ENCODE results near the gene BHMT2. TPM values are rescaled to one million over a fixed set of nuclear protein-coding genes. Genes with fewer than 3 reads are reported as not detected.

BHMT2 gene
- total RNA-seq, 2 donors from 2014 or later: 8.1 to 17.1 TPM

GRCh38 chr5:79080804-79081203 is 11.2 kb downstream of the BHMT2 start:
- TF ChIP-seq CTCF (IDR thresholded peaks at IDR 0.05): no peak
- Histone ChIP-seq H3K4me3 (no peak overlapping the region), H3K9me3 (no peaks in the 10 kb centered on the region), H3K4me1 (peaks cover 0 to 6% of the 10 kb centered on the region in 2 donors), H3K27me3 (no peaks in the 10 kb centered on the region), H3K27ac (no peak overlapping the region), H3K36me3 (no peaks in the 10 kb centered on the region)
- no peak for DNase-seq (ENCODE audit: low spot score)

- TF ChIP-seq CTCF (IDR thresholded peaks at IDR 0.05): no peak
- H3K27ac ChIP-seq: no peak overlapping the region
- H3K9me3 ChIP-seq: no peaks in the 10 kb centered on the region
- no peak for DNase-seq (ENCODE audit: low spot score)
- peaks cover 0 to 2% of the 10 kb centered on the region in 2 donors for H3K4me1 ChIP-seq
- no peaks in the 10 kb centered on the region for H3K36me3 ChIP-seq
- H3K27me3 ChIP-seq: no peaks in the 10 kb centered on the region
- no peak overlapping the region for H3K4me3 ChIP-seq
These were observed 12.2 kb downstream of the BHMT2 start for GRCh38 chr5:79081779-79082178.

- no peak for DNase-seq (ENCODE audit: low spot score)
- no peak for TF ChIP-seq CTCF (IDR thresholded peaks at IDR 0.05)
- Histone ChIP-seq H3K36me3 (no peaks in the 10 kb centered on the region), H3K9me3 (no peaks in the 10 kb centered on the region), H3K4me1 (no peaks in the 10 kb centered on the region), H3K27ac (no peak overlapping the region), H3K4me3 (no peak overlapping the region), H3K27me3 (no peaks in the 10 kb centered on the region)
These were observed 16.5 kb downstream of the BHMT2 start for GRCh38 chr5:79086116-79086515.

GRCh38 chr5:79088507-79088906 is 18.9 kb downstream of the BHMT2 start:
- TF ChIP-seq CTCF (IDR thresholded peaks at IDR 0.05): no peak

GRCh38 chr5:79091064-79091463 is 21.5 kb downstream of the BHMT2 start:
- Histone ChIP-seq H3K9me3 (no peaks in the 10 kb centered on the region), H3K4me3 (no peak overlapping the region), H3K36me3 (no peaks in the 10 kb centered on the region), H3K4me1 (no peaks in the 10 kb centered on the region), H3K27ac (no peak overlapping the region), H3K27me3 (no peaks in the 10 kb centered on the region)
- no peak for TF ChIP-seq CTCF (IDR thresholded peaks at IDR 0.05)
- DNase-seq (ENCODE audit: low spot score): no peak

More at GRCh38 chr5:79088507-79088906, 18.9 kb downstream of the BHMT2 start:
- DNase-seq (ENCODE audit: low spot score): no peak
- Histone ChIP-seq H3K27me3 (no peaks in the 10 kb centered on the region), H3K27ac (no peak overlapping the region), H3K4me3 (no peak overlapping the region), H3K36me3 (no peaks in the 10 kb centered on the region), H3K4me1 (no peaks in the 10 kb centered on the region), H3K9me3 (no peaks in the 10 kb centered on the region)

GRCh38 chr5:79093762-79094161 is 24.2 kb downstream of the BHMT2 start:
- H3K4me3 ChIP-seq: no peak overlapping the region
- H3K36me3 ChIP-seq: no peaks in the 10 kb centered on the region
- H3K9me3 ChIP-seq: no peaks in the 10 kb centered on the region
- no peaks in the 10 kb centered on the region for H3K27me3 ChIP-seq
- no peaks in the 10 kb centered on the region for H3K4me1 ChIP-seq
- no peak overlapping the region for H3K27ac ChIP-seq
- TF ChIP-seq CTCF (IDR thresholded peaks at IDR 0.05): no peak
- DNase-seq (ENCODE audit: low spot score): no peak
